Parathyroid adenoma (tissue), 2 donors: ENCODE measurements around the gene IL17RD.

Source experiments
- H2AFZ ChIP-seq: fragments of 300-600 bp; sonication (generic); one replicate; pipeline ENCODE4 v1.7.0; 2017; ENCODE audit warnings: antibody characterized with exemption, mild to moderate bottlenecking
- H3K27ac ChIP-seq: fragments of 300-600 bp; sonication (generic); one replicate; pipeline ENCODE4 v1.7.0; 2017
- H3K27me3 ChIP-seq: fragments of 300-600 bp; sonication (generic); one replicate; pipeline ENCODE4 v1.7.0; 2017; ENCODE audit warnings: low read length; ENCODE audit not compliant: control insufficient read depth, insufficient read depth
- H3K36me3 ChIP-seq: fragments of 300-600 bp; sonication (generic); one replicate; pipeline ENCODE4 v1.7.0; 2017; ENCODE audit warnings: low read length; ENCODE audit not compliant: control insufficient read depth, insufficient read depth
- H3K4me1 ChIP-seq: fragments of 300-600 bp; sonication (generic); one replicate; pipeline ENCODE4 v1.7.0; 2017; ENCODE audit warnings: control low read depth
- H3K4me2 ChIP-seq: fragments of 300-600 bp; sonication (generic); one replicate; pipeline ENCODE4 v1.7.0; 2017; ENCODE audit warnings: low read length
- H3K4me3 ChIP-seq: fragments of 300-600 bp; sonication (generic); one replicate; pipeline ENCODE4 v1.7.0; 2017; ENCODE audit warnings: low read depth, low read length
- H3K79me2 ChIP-seq: fragments of 300-600 bp; sonication (generic); one replicate; pipeline ENCODE4 v1.7.0; 2017; ENCODE audit warnings: control low read depth
- H3K9ac ChIP-seq: fragments of 300-600 bp; sonication (generic); one replicate; pipeline ENCODE4 v1.7.0; 2017; ENCODE audit warnings: mild to moderate bottlenecking
- H3K9me3 ChIP-seq: fragments of 300-600 bp; sonication (generic); one replicate; pipeline ENCODE4 v1.7.0; 2017; ENCODE audit warnings: low read length; ENCODE audit not compliant: control insufficient read depth
- TF ChIP-seq, protein P1 (sequence below): fragments of 300-600 bp; sonication (generic); IDR thresholded peaks from one replicate; pipeline ENCODE4 v1.7.0; 2017; ENCODE audit warnings: antibody characterized with exemption, mild to moderate bottlenecking
- donor health status: primary hyperparathyroidism.

Gene IL17RD

DNA sequence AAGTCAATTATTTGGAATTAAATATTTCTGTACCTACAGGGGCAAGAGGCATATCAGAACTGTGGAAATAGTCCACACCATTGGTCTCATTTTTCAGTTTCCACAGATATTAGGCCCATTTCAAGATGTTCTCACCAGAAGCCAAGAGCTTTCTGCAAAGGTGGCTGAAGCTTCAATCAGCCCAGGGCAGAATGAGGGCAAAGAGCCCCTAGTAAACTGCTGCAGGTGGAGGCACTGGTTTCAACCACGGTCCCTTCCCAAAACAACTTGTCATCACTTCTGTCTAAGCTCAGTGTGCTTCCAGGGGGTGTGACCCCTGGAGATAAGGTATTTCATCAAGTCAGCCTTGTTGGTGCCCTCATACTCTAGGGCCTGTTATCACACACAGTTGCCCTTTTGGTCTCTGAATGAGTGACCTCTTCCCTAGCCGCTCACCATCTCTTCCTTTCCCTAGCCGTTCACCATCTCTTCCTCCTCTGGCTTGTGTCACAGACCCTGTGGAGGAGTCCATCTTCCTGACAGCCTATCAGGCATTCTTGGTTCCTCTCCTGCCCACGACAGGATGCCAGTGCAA lies 21.2 kb downstream of the IL17RD start:
- no peak overlapping the region for H3K4me3 ChIP-seq
- TF ChIP-seq, protein P1, sequence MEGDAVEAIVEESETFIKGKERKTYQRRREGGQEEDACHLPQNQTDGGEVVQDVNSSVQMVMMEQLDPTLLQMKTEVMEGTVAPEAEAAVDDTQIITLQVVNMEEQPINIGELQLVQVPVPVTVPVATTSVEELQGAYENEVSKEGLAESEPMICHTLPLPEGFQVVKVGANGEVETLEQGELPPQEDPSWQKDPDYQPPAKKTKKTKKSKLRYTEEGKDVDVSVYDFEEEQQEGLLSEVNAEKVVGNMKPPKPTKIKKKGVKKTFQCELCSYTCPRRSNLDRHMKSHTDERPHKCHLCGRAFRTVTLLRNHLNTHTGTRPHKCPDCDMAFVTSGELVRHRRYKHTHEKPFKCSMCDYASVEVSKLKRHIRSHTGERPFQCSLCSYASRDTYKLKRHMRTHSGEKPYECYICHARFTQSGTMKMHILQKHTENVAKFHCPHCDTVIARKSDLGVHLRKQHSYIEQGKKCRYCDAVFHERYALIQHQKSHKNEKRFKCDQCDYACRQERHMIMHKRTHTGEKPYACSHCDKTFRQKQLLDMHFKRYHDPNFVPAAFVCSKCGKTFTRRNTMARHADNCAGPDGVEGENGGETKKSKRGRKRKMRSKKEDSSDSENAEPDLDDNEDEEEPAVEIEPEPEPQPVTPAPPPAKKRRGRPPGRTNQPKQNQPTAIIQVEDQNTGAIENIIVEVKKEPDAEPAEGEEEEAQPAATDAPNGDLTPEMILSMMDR = no peak
- H3K36me3 ChIP-seq = no peaks in the 10 kb centered on the region
- no peaks in the 10 kb centered on the region for H3K9me3 ChIP-seq
- H3K9ac ChIP-seq = no peak overlapping the region
- no peak overlapping the region for H3K27ac ChIP-seq
- H3K4me2 ChIP-seq = no peak overlapping the region
- H3K4me1 ChIP-seq = peaks cover 8% of the 10 kb centered on the region
- no peaks in the 10 kb centered on the region for H3K79me2 ChIP-seq
- H3K27me3 ChIP-seq = no peaks in the 10 kb centered on the region
- H2AFZ ChIP-seq = no peak overlapping the region

DNA sequence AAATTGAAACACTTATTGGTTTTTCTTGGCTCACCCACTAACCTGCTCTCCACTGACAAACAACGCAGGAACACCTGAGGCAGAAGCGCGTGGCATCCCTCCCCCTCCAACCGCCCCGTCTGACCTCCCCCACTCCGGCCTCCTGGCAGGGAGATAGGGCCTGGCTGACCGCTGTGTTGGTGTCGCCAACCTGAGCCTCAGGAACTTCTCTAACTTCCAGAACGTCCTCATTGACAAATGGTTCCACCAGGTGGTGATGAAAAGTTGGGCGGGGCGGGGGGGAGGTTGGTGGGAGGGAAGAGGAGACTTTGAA lies 22.8 kb downstream of the IL17RD start:
- TF ChIP-seq, protein P1 = no peak
- Histone ChIP-seq H3K27me3 (no peaks in the 10 kb centered on the region), H3K9me3 (no peaks in the 10 kb centered on the region), H3K4me2 (no peak overlapping the region), H3K36me3 (no peaks in the 10 kb centered on the region), H2AFZ (no peak overlapping the region), H3K4me1 (peaks cover 8% of the 10 kb centered on the region), H3K9ac (no peak overlapping the region), H3K27ac (no peak overlapping the region), H3K79me2 (no peaks in the 10 kb centered on the region), H3K4me3 (no peak overlapping the region)

DNA sequence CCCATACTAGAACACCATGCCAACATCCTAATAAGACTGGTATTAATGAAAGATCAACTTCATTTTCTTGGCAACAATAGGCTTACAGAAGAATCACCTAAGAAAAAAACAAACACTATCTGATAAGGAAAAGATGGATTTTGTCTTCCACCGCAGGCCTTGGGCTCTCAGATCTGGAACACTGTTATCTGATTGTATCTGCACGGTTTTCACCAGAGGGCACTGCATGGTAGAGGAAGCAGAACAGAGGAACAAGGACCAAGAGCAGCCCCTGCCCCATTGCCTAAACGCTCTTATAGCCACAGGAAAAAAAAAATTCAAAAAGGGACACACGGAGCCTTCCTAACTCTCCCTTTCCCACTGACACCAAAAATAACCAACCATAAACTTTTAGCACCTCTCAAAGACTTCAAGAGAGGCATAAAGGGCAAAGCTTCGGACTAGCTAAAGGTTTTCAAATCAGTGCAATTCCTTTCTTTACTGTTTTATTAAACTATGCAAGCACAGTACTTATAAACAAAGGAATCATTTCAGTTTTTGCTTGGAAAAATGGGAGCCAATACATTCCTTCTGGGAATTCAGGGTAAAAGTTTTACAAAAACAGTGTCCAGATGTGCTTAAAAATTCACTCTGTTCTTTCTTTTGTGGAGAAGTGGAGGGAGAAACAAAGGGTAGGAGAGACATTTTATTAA lies 23.3 kb downstream of the IL17RD start:
- Histone ChIP-seq H2AFZ (no peak overlapping the region), H3K4me2 (peak overlapping the region; percentile 19), H3K9me3 (no peaks in the 10 kb centered on the region), H3K27me3 (no peaks in the 10 kb centered on the region), H3K9ac (no peak overlapping the region), H3K4me1 (peaks cover 8% of the 10 kb centered on the region), H3K4me3 (no peak overlapping the region), H3K27ac (no peak overlapping the region), H3K79me2 (no peaks in the 10 kb centered on the region), H3K36me3 (no peaks in the 10 kb centered on the region)
- TF ChIP-seq, protein P1 = no peak

DNA sequence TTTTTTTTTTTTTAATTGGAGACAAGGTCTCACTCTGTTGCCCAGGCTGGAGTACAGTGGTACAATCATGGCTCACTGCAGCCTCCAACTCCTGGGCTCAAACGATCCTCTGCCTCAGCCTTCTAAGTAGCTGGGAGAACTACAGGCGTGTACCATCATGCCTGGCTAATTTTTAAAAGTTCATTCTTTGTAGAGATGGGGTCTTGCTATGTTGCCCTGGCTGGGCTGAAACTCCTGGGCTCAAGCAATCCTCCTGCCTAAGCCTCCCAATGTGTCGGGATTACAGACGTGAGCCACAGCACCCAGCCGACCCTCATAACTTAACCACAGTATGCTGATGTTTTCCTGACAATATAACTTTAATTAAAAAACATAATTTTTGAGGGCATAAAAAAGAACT lies 24.3 kb downstream of the IL17RD start:
- no peak overlapping the region for H3K4me3 ChIP-seq
- no peak overlapping the region for H3K9ac ChIP-seq
- no peaks in the 10 kb centered on the region for H3K27me3 ChIP-seq
- no peaks in the 10 kb centered on the region for H3K36me3 ChIP-seq
- H3K79me2 ChIP-seq = no peaks in the 10 kb centered on the region
- TF ChIP-seq, protein P1 = no peak
- no peak overlapping the region for H3K27ac ChIP-seq
- no peak overlapping the region for H2AFZ ChIP-seq
- H3K9me3 ChIP-seq = no peaks in the 10 kb centered on the region
- H3K4me2 ChIP-seq = no peak overlapping the region
- H3K4me1 ChIP-seq = peaks cover 8% of the 10 kb centered on the region
